Measurements from ENCODE around the gene ZNF316. TPM values are rescaled to one million over a fixed set of nuclear protein-coding genes. Genes with fewer than 3 reads are reported as not detected.

The ZNF316 gene
- total RNA-seq, 1 experiment from 2014 or later, result 48.9 TPM

- no TSS peak for BruUV-seq (replicated peaks)
- CTCF ChIA-PET, result no interaction called here
- H3K36me3 Mint-ChIP-seq (ENCODE audit: insufficient read depth, unreplicated experiment), result peaks cover 91% of the 10 kb centered on the region
- H3K27ac Mint-ChIP-seq (ENCODE audit: unreplicated experiment), result no peak overlapping the region
- intact Hi-C loops (cut with micrococcal nuclease; ENCODE audit: unreplicated experiment), result no loop called here
- no peak for DNase-seq
- peaks cover 6% of the 10 kb centered on the region for H3K9me3 Mint-ChIP-seq (ENCODE audit: low read depth, unreplicated experiment)
- TF ChIP-seq, protein P1, sequence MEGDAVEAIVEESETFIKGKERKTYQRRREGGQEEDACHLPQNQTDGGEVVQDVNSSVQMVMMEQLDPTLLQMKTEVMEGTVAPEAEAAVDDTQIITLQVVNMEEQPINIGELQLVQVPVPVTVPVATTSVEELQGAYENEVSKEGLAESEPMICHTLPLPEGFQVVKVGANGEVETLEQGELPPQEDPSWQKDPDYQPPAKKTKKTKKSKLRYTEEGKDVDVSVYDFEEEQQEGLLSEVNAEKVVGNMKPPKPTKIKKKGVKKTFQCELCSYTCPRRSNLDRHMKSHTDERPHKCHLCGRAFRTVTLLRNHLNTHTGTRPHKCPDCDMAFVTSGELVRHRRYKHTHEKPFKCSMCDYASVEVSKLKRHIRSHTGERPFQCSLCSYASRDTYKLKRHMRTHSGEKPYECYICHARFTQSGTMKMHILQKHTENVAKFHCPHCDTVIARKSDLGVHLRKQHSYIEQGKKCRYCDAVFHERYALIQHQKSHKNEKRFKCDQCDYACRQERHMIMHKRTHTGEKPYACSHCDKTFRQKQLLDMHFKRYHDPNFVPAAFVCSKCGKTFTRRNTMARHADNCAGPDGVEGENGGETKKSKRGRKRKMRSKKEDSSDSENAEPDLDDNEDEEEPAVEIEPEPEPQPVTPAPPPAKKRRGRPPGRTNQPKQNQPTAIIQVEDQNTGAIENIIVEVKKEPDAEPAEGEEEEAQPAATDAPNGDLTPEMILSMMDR (IDR thresholded peaks at IDR 0.05; ENCODE audit: unreplicated experiment), result no peak
- no peak overlapping the region for H3K4me3 Mint-ChIP-seq (ENCODE audit: low read depth, unreplicated experiment)
- no peaks in the 10 kb centered on the region for H3K27me3 Mint-ChIP-seq (ENCODE audit: unreplicated experiment)
- no peaks in the 10 kb centered on the region for H3K4me1 Mint-ChIP-seq (ENCODE audit: low read depth, unreplicated experiment)
These were observed 10.0 kb downstream of the ZNF316 start for GRCh38 chr7:6647080-6647479.

GRCh38 chr7:6647541-6647940 is 10.4 kb downstream of the ZNF316 start:
- H3K27me3 Mint-ChIP-seq (ENCODE audit: unreplicated experiment), result no peaks in the 10 kb centered on the region
- H3K4me3 Mint-ChIP-seq (ENCODE audit: low read depth, unreplicated experiment), result no peak overlapping the region
- TF ChIP-seq, protein P1 (IDR thresholded peaks at IDR 0.05; ENCODE audit: unreplicated experiment), result no peak
- CTCF ChIA-PET, result no interaction called here
- peaks cover 91% of the 10 kb centered on the region for H3K36me3 Mint-ChIP-seq (ENCODE audit: insufficient read depth, unreplicated experiment)
- no peak for DNase-seq
- intact Hi-C loops (cut with micrococcal nuclease; ENCODE audit: unreplicated experiment), result no loop called here
- BruUV-seq (replicated peaks), result no TSS peak
- H3K4me1 Mint-ChIP-seq (ENCODE audit: low read depth, unreplicated experiment), result no peaks in the 10 kb centered on the region
- no peak overlapping the region for H3K27ac Mint-ChIP-seq (ENCODE audit: unreplicated experiment)
- peaks cover 6% of the 10 kb centered on the region for H3K9me3 Mint-ChIP-seq (ENCODE audit: low read depth, unreplicated experiment)

GRCh38 chr7:6648066-6648814 is 11.1 kb downstream of the ZNF316 start:
- BruUV-seq (replicated peaks), result no TSS peak
- intact Hi-C loops (cut with micrococcal nuclease; ENCODE audit: unreplicated experiment), result no loop called here
- Mint-ChIP-seq H3K4me1 (ENCODE audit: low read depth, unreplicated experiment) (no peaks in the 10 kb centered on the region), H3K4me3 (ENCODE audit: low read depth, unreplicated experiment) (no peak overlapping the region), H3K27ac (ENCODE audit: unreplicated experiment) (no peak overlapping the region), H3K9me3 (ENCODE audit: low read depth, unreplicated experiment) (peaks cover 6% of the 10 kb centered on the region), H3K27me3 (ENCODE audit: unreplicated experiment) (no peaks in the 10 kb centered on the region), H3K36me3 (ENCODE audit: insufficient read depth, unreplicated experiment) (peaks cover 94% of the 10 kb centered on the region)
- TF ChIP-seq, protein P1 (IDR thresholded peaks at IDR 0.05; ENCODE audit: unreplicated experiment), result no peak
- DNase-seq, result no peak
- CTCF ChIA-PET, result no interaction called here

DNA sequence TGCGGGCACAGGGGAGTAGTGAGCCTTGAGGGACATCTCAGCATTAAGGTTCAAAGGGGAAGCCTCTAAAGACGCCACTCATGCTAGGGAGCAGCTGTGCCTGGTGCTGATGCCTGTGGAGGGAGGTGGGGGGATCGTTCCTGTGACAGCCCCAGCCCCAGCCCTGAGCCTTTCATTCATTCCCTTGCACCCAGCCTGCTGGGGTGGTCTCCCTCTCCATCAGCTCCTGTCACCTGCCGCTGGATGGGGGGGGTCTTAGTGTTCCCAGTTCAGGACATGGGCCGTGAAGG is 11.6 kb downstream of the ZNF316 start:
- Mint-ChIP-seq H3K4me1 (ENCODE audit: low read depth, unreplicated experiment) (no peaks in the 10 kb centered on the region), H3K27ac (ENCODE audit: unreplicated experiment) (no peak overlapping the region), H3K36me3 (ENCODE audit: insufficient read depth, unreplicated experiment) (peaks cover 96% of the 10 kb centered on the region), H3K9me3 (ENCODE audit: low read depth, unreplicated experiment) (peaks cover 6% of the 10 kb centered on the region), H3K4me3 (ENCODE audit: low read depth, unreplicated experiment) (no peak overlapping the region), H3K27me3 (ENCODE audit: unreplicated experiment) (no peaks in the 10 kb centered on the region)
- intact Hi-C loops (cut with micrococcal nuclease; ENCODE audit: unreplicated experiment), result no loop called here
- TF ChIP-seq, protein P1 (IDR thresholded peaks at IDR 0.05; ENCODE audit: unreplicated experiment), result no peak
- CTCF ChIA-PET, result no interaction called here
- BruUV-seq (replicated peaks), result no TSS peak
- no peak for DNase-seq

Data from Calu3 (cell line).